WTC11 (cell line): ENCODE data around the gene PLTP. TPM values are rescaled to one million over a fixed set of nuclear protein-coding genes. Genes with fewer than 3 reads are reported as not detected.
A peak's percentile ranks its signal among the peaks of the same experiment; 100 is the strongest.

Experiments
- AFF4 ChIP-seq: sonication (generic); formaldehyde crosslinking; IDR thresholded peaks from 2 replicates; pipeline ENCODE4 v1.8.1; 2023; ENCODE audit warnings: mild to moderate bottlenecking, missing genetic modification reagents, borderline replicate concordance
- AR ChIP-seq: fragments of 250-450 bp; sonication (Bioruptor Pico); IDR thresholded peaks from 2 replicates; pipeline ENCODE4 v1.9.0; 2021; ENCODE audit warnings: mild to moderate bottlenecking
- ESRRA ChIP-seq: sonication (generic); formaldehyde crosslinking; IDR thresholded peaks from 2 replicates; pipeline ENCODE4 v1.8.1; 2022; ENCODE audit warnings: mild to moderate bottlenecking, missing genetic modification reagents, borderline replicate concordance
- FOXK1 ChIP-seq: sonication (generic); formaldehyde crosslinking; IDR thresholded peaks from 2 replicates; pipeline ENCODE4 v1.8.0; 2022; ENCODE audit warnings: mild to moderate bottlenecking, moderate library complexity, missing genetic modification reagents
- GRHL2 ChIP-seq: fragments of 250-450 bp; sonication (Bioruptor Pico); IDR thresholded peaks from 2 replicates; pipeline ENCODE4 v1.8.0; 2022; ENCODE audit warnings: mild to moderate bottlenecking, moderate library complexity; ENCODE audit not compliant: insufficient replicate concordance, severe bottlenecking
- HMGA2 ChIP-seq: fragments of 250-450 bp; sonication (Bioruptor Pico); IDR thresholded peaks from 2 replicates; pipeline ENCODE4 v1.4.0; 2021; ENCODE audit warnings: mild to moderate bottlenecking, moderate library complexity
- MYBL2 ChIP-seq: sonication (generic); formaldehyde crosslinking; IDR thresholded peaks from 2 replicates; pipeline ENCODE4 v1.8.1; 2023; ENCODE audit warnings: mild to moderate bottlenecking, moderate library complexity, missing genetic modification reagents
- NFATC4 ChIP-seq: fragments of 250-450 bp; sonication (Bioruptor Pico); IDR thresholded peaks from 2 replicates; pipeline ENCODE4 v1.9.0; 2021; ENCODE audit warnings: mild to moderate bottlenecking
- NR1H2 ChIP-seq: sonication (generic); formaldehyde crosslinking; IDR thresholded peaks from 2 replicates; pipeline ENCODE4 v1.9.0; 2021; ENCODE audit warnings: mild to moderate bottlenecking, moderate library complexity, missing genetic modification reagents
- SP1 ChIP-seq: sonication (generic); formaldehyde crosslinking; conservative IDR thresholded peaks from 2 replicates; pipeline ENCODE4 v1.8.1; 2022; ENCODE audit warnings: missing genetic modification reagents
- TCF7 ChIP-seq: sonication (generic); formaldehyde crosslinking; IDR thresholded peaks from 2 replicates; pipeline ENCODE4 v1.8.0; 2022; ENCODE audit warnings: mild to moderate bottlenecking, low read depth, missing genetic modification reagents, moderate library complexity
- TEAD4 ChIP-seq: sonication (generic); formaldehyde crosslinking; IDR thresholded peaks from 2 replicates; pipeline ENCODE4 v1.8.0; 2022; ENCODE audit warnings: mild to moderate bottlenecking, missing genetic modification reagents
- TP53 ChIP-seq: sonication (generic); formaldehyde crosslinking; IDR thresholded peaks from 2 replicates; pipeline ENCODE4 v1.8.1; 2023; ENCODE audit warnings: mild to moderate bottlenecking, missing genetic modification reagents
- ZNF121 ChIP-seq: sonication (generic); formaldehyde crosslinking; IDR thresholded peaks from 2 replicates; pipeline ENCODE4 v1.8.0; 2023; ENCODE audit warnings: missing genetic modification reagents
- ZNF219 ChIP-seq: sonication (generic); formaldehyde crosslinking; IDR thresholded peaks from 2 replicates; pipeline ENCODE4 v1.8.0; 2023; ENCODE audit warnings: missing genetic modification reagents, mild to moderate bottlenecking, borderline replicate concordance
- total RNA-seq: library from RNA; stranded (reverse); gene quantifications from 3 replicates; pipeline ENCODE4 v1.2.3, GENCODE V29; 2021
- TF ChIP-seq, protein P1 (sequence below): sonication (generic); formaldehyde crosslinking; IDR thresholded peaks from 2 replicates; pipeline ENCODE4 v1.8.0; 2022; ENCODE audit warnings: missing genetic modification reagents
- TF ChIP-seq, protein P2 (sequence below): sonication (generic); formaldehyde crosslinking; IDR thresholded peaks from 2 replicates; pipeline ENCODE4 v1.8.1; 2023; ENCODE audit warnings: mild to moderate bottlenecking, missing genetic modification reagents
- TF ChIP-seq, protein P3 (sequence below): fragments of 250-450 bp; sonication (Bioruptor Pico); conservative IDR thresholded peaks from 2 replicates; pipeline ENCODE4 v1.9.0; 2021; ENCODE audit warnings: mild to moderate bottlenecking
- TF ChIP-seq, protein P4 (sequence below): fragments of 250-450 bp; sonication (Bioruptor Pico); IDR thresholded peaks from 2 replicates; pipeline ENCODE4 v2.1.2; 2022; ENCODE audit warnings: mild to moderate bottlenecking, moderate library complexity

The PLTP gene
- total RNA-seq, 1 experiment from 2014 or later = 109 TPM

- TF ChIP-seq, protein P1, sequence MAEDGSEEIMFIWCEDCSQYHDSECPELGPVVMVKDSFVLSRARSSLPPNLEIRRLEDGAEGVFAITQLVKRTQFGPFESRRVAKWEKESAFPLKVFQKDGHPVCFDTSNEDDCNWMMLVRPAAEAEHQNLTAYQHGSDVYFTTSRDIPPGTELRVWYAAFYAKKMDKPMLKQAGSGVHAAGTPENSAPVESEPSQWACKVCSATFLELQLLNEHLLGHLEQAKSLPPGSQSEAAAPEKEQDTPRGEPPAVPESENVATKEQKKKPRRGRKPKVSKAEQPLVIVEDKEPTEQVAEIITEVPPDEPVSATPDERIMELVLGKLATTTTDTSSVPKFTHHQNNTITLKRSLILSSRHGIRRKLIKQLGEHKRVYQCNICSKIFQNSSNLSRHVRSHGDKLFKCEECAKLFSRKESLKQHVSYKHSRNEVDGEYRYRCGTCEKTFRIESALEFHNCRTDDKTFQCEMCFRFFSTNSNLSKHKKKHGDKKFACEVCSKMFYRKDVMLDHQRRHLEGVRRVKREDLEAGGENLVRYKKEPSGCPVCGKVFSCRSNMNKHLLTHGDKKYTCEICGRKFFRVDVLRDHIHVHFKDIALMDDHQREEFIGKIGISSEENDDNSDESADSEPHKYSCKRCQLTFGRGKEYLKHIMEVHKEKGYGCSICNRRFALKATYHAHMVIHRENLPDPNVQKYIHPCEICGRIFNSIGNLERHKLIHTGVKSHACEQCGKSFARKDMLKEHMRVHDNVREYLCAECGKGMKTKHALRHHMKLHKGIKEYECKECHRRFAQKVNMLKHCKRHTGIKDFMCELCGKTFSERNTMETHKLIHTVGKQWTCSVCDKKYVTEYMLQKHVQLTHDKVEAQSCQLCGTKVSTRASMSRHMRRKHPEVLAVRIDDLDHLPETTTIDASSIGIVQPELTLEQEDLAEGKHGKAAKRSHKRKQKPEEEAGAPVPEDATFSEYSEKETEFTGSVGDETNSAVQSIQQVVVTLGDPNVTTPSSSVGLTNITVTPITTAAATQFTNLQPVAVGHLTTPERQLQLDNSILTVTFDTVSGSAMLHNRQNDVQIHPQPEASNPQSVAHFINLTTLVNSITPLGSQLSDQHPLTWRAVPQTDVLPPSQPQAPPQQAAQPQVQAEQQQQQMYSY (CRISPR knock-in tag) = peak; percentile 39; the same call in 1 of the 2 replicates
- TF ChIP-seq, protein P2, sequence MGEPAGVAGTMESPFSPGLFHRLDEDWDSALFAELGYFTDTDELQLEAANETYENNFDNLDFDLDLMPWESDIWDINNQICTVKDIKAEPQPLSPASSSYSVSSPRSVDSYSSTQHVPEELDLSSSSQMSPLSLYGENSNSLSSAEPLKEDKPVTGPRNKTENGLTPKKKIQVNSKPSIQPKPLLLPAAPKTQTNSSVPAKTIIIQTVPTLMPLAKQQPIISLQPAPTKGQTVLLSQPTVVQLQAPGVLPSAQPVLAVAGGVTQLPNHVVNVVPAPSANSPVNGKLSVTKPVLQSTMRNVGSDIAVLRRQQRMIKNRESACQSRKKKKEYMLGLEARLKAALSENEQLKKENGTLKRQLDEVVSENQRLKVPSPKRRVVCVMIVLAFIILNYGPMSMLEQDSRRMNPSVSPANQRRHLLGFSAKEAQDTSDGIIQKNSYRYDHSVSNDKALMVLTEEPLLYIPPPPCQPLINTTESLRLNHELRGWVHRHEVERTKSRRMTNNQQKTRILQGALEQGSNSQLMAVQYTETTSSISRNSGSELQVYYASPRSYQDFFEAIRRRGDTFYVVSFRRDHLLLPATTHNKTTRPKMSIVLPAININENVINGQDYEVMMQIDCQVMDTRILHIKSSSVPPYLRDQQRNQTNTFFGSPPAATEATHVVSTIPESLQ = no peak
- TF ChIP-seq ESRRA (CRISPR knock-in tag) = peak; percentile 85; the same call in 1 of the 2 replicates
- 0 out of 2 replicates have a peak, but pooled peaks have one; percentile 13 for TF ChIP-seq NR1H2 (CRISPR knock-in tag)
- 0 out of 2 replicates have a peak, but pooled peaks have one; percentile 40 for TF ChIP-seq AR (CRISPR knock-in tag)
- peak; percentile 74 for TF ChIP-seq FOXK1 (CRISPR knock-in tag)
- TF ChIP-seq ZNF219 (CRISPR knock-in tag) = peak; percentile 75; the same call in 1 of the 2 replicates
- TF ChIP-seq, protein P3, sequence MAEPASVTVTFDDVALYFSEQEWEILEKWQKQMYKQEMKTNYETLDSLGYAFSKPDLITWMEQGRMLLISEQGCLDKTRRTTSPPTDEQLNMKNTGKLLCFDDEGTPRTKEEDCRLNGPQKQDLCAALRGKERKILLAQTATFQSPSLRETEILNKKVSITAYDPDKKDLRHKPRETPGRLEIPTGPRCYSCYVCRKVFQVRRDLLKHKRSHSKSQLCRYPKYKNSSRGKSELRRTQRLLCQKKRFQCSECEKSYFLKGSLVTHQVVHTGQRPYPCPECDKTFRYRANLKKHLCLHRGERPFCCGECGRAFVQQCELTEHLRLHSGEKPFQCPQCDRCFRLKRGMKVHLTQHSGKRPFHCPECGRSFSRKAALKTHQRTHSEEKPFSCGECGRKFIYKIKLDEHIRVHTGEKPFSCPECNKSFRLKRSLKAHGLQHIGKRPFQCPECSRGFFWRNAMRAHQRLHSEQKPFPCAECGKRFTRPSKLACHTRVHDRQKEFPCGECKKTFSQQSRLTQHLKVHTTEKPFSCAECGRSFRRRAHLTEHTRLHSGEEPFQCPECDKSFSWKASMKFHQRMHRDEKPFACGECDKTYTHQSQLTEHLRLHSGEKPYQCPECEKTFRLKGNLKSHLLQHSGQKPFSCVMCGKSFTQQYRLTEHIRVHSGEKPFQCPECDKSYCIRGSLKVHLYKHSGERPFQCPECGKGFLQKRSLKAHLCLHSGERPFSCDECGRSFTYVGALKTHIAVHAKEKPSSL (CRISPR knock-in tag) = no peak
- TF ChIP-seq GRHL2 = no peak
- peak; percentile 82 for TF ChIP-seq NFATC4 (CRISPR knock-in tag)
- TF ChIP-seq TEAD4 (CRISPR knock-in tag) = no peak
- TF ChIP-seq ZNF121 (CRISPR knock-in tag) = 0 out of 2 replicates have a peak, but pooled peaks have one; percentile 34
- TF ChIP-seq, protein P4, sequence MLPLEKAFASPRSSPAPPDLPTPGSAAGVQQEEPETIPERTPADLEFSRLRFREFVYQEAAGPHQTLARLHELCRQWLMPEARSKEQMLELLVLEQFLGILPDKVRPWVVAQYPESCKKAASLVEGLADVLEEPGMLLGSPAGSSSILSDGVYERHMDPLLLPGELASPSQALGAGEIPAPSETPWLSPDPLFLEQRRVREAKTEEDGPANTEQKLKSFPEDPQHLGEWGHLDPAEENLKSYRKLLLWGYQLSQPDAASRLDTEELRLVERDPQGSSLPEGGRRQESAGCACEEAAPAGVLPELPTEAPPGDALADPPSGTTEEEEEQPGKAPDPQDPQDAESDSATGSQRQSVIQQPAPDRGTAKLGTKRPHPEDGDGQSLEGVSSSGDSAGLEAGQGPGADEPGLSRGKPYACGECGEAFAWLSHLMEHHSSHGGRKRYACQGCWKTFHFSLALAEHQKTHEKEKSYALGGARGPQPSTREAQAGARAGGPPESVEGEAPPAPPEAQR (CRISPR knock-in tag) = no peak
- TF ChIP-seq TP53 (CRISPR knock-in tag) = 0 out of 2 replicates have a peak, but pooled peaks have one; percentile 76
- peak; percentile 83 for TF ChIP-seq MYBL2
- peak; percentile 21; the same call in 1 of the 2 replicates for TF ChIP-seq AFF4 (CRISPR knock-in tag)
- TF ChIP-seq SP1 (CRISPR knock-in tag) = peak; percentile 100
- 0 out of 2 replicates have a peak, but pooled peaks have one; percentile 77 for TF ChIP-seq TCF7 (CRISPR knock-in tag)
- TF ChIP-seq HMGA2 (CRISPR knock-in tag) = no peak
Measured at GRCh38 chr20:45934586-45935415, 22.8 kb upstream of the PLTP start, which contains the start of gene PCIF1 (continued).
